CD14-positive monocyte (primary cell): Measurements from ENCODE around the gene APOC3. TPM values are rescaled to one million over a fixed set of nuclear protein-coding genes. Genes with fewer than 3 reads are reported as not detected.

Experiments
- DNase-seq, 3 donors: peaks; one replicate each; pipeline ENCODE4 v3.0.0-alpha.2; 2011 to 2022
- H2AFZ ChIP-seq: 2 replicates; pipeline ENCODE4 v1.6.0; 2012; ENCODE audit warnings: mild to moderate bottlenecking, low read depth, low read length, inconsistent platforms; ENCODE audit not compliant: insufficient read depth, poor library complexity, severe bottlenecking
- H3K27ac ChIP-seq, 2 donors: 1 replicate in 1 of 2; 2 replicates in 1 of 2; pipeline ENCODE4 v1.5.1; 2012 to 2013; ENCODE audit warnings: low read length in 2 of 2, control low read depth in 1 of 2, inconsistent platforms in 1 of 2, low read depth in 1 of 2, mild to moderate bottlenecking in 1 of 2
- H3K27me3 ChIP-seq, 2 donors: one replicate each; pipeline versions ENCODE4 v1.6.0 to v1.6.1; 2011 to 2013; ENCODE audit warnings: low read length in 2 of 2; ENCODE audit not compliant: control insufficient read depth in 2 of 2, insufficient read depth in 2 of 2
- H3K36me3 ChIP-seq, 2 donors: replicated peaks in 1 of 2; 1 replicate in 1 of 2; 2 replicates in 1 of 2; pipeline versions ENCODE4 v1.5.1 to v1.6.1; 2012 to 2013; ENCODE audit warnings: low read length in 2 of 2, control low read depth in 1 of 2, inconsistent platforms in 1 of 2, mild to moderate bottlenecking in 1 of 2; ENCODE audit not compliant: insufficient read depth in 2 of 2, control insufficient read depth in 1 of 2
- H3K4me1 ChIP-seq, 2 donors: 1 replicate in 1 of 2; 2 replicates in 1 of 2; pipeline versions ENCODE4 v1.5.1 to v1.6.1; 2012 to 2013; ENCODE audit warnings: low read length in 2 of 2, control low read depth in 1 of 2, inconsistent platforms in 1 of 2, mild to moderate bottlenecking in 1 of 2, moderate library complexity in 1 of 2; ENCODE audit not compliant: insufficient read depth in 2 of 2, control insufficient read depth in 1 of 2
- H3K4me2 ChIP-seq: replicated peaks from 2 replicates; pipeline ENCODE3; 2012; ENCODE audit warnings: low read length, moderate library complexity, mild to moderate bottlenecking; ENCODE audit not compliant: poor library complexity, severe bottlenecking; ENCODE audit errors: extremely low read depth
- H3K4me3 ChIP-seq, 3 experiments: fragments of 200-600 bp in 1 of 3; sonication (generic) in 1 of 3; replicated peaks in 1 of 3; 1 replicate in 2 of 3; 2 replicates in 1 of 3; pipeline ENCODE4 v1.5.1; 2011 to 2013; ENCODE audit warnings: low read length in 3 of 3, mild to moderate bottlenecking in 3 of 3, control low read depth in 2 of 3, low read depth in 2 of 3, inconsistent platforms in 1 of 3, moderate library complexity in 1 of 3
- H3K79me2 ChIP-seq: 2 replicates; pipeline ENCODE4 v1.6.0; 2012; ENCODE audit warnings: mild to moderate bottlenecking, control low read depth, inconsistent platforms, low read length, moderate library complexity; ENCODE audit not compliant: insufficient read depth
- H3K9ac ChIP-seq: 2 replicates; pipeline ENCODE4 v1.6.0; 2017; ENCODE audit warnings: low read length, mild to moderate bottlenecking; ENCODE audit not compliant: insufficient read depth, poor library complexity, severe bottlenecking
- H3K9me3 ChIP-seq, 2 donors: replicated peaks in 1 of 2; 1 replicate in 1 of 2; 2 replicates in 1 of 2; pipeline versions ENCODE4 v1.5.1 to v1.6.1; 2012 to 2013; ENCODE audit warnings: low read length in 2 of 2, control low read depth in 1 of 2; ENCODE audit not compliant: control insufficient read depth in 1 of 2, insufficient read depth in 1 of 2
- H4K20me1 ChIP-seq: 2 replicates; pipeline ENCODE4 v1.6.0; 2012; ENCODE audit warnings: mild to moderate bottlenecking, low read length, control low read depth, moderate library complexity; ENCODE audit not compliant: insufficient read depth
- H3K27ac Mint-ChIP-seq, 7 donors: one replicate each; pipeline ENCODE4 v1.8.0; 2020; ENCODE audit warnings: mild to moderate bottlenecking in 7 of 7, mixed read lengths in 7 of 7, moderate library complexity in 6 of 7, inconsistent platforms in 2 of 7
- H3K27me3 Mint-ChIP-seq, 3 donors: one replicate each; pipeline ENCODE4 v1.8.0; 2021 to 2022; ENCODE audit warnings: low read depth in 3 of 3, mild to moderate bottlenecking in 3 of 3, mixed read lengths in 3 of 3, moderate library complexity in 3 of 3, inconsistent platforms in 1 of 3
- H3K36me3 Mint-ChIP-seq, 2 donors: one replicate each; pipeline ENCODE4 v1.8.0; 2020; ENCODE audit warnings: mixed read lengths in 2 of 2, inconsistent platforms in 1 of 2, mild to moderate bottlenecking in 1 of 2
- H3K4me1 Mint-ChIP-seq: one replicate; pipeline ENCODE4 v1.8.0; 2020; ENCODE audit warnings: mild to moderate bottlenecking, mixed read lengths
- H3K4me3 Mint-ChIP-seq, 2 donors: one replicate each; pipeline ENCODE4 v1.8.0; 2020; ENCODE audit warnings: mild to moderate bottlenecking in 2 of 2, mixed read lengths in 2 of 2, moderate library complexity in 1 of 2
- H3K9me3 Mint-ChIP-seq, 7 donors: one replicate each; pipeline ENCODE4 v1.8.0; 2020 to 2022; ENCODE audit warnings: mixed read lengths in 7 of 7, mild to moderate bottlenecking in 6 of 7, moderate library complexity in 6 of 7, inconsistent platforms in 2 of 7
- WGBS: methylation state at CpG from one replicate; pipeline ENCODE4 v1.1.5; 2013; ENCODE audit warnings: missing lambda C conversion rate; ENCODE audit not compliant: insufficient coverage; 5-methylcytosine and 5-hydroxymethylcytosine counted together
- intact Hi-C, 2 donors: fragments of 100-400 bp; cut with micrococcal nuclease; formaldehyde crosslinking; loops; one replicate each; pipeline versions ENCODE4 v1.15.0 to v1.15.1; 2023
- polyA plus RNA-seq, 3 donors: library from polyadenylated mRNA; depleted of rRNA in 1 of 3; unstranded in 2 of 3; stranded (reverse) in 1 of 3; fragments of 300-500 nt in 2 of 3; fragments of >200 nt in 1 of 3; fragmentation: Illumina TruSeq in 2 of 3; gene quantifications; 1 replicate in 2 of 3; 2 replicates in 1 of 3; pipeline ENCODE4 v1.2.3, GENCODE V29; 2012 to 2021
- TF ChIP-seq, protein P1 (sequence below): fragments of 200-600 bp; IDR thresholded peaks from one replicate; pipeline ENCODE4 v1.8.0; 2022; ENCODE audit warnings: antibody characterized with exemption, mild to moderate bottlenecking

APOC3 gene
- polyA plus RNA-seq, 3 donors = not detected

DNA sequence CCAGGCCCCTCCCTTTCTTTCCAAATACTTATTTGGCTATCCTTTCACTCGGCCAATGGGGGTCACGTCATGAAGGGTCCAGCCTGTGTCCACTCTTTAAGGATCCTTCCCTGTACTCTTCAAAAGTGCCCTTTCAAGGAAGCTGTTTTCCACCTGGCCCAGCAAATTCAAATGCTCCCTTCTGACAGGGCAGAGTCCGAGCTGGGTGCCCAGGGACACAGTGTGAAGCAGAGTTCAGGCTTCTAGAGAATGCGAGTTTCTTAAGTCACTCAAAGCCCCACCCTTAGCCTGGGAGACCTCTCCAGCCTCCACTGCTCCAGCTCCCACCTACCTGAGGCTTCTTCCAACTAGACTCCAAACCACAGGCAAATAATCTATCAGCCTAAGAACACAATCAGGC lies 13.2 kb downstream of the APOC3 start:
- Histone ChIP-seq H3K9ac (no peak overlapping the region), H3K4me2 (no peak overlapping the region), H3K4me3 (no peak overlapping the region), H3K36me3 (peaks cover 44 to 49% of the 10 kb centered on the region in 2 donors), H3K27ac (no peak overlapping the region), H3K4me1 (no peaks in the 10 kb centered on the region), H2AFZ (no peak overlapping the region), H3K9me3 (no peaks in the 10 kb centered on the region), H3K79me2 (no peaks in the 10 kb centered on the region), H3K27me3 (no peaks in the 10 kb centered on the region), H4K20me1 (peaks cover 9% of the 10 kb centered on the region)
- H3K27me3 Mint-ChIP-seq = no peaks in the 10 kb centered on the region
- H3K9me3 Mint-ChIP-seq = peaks cover 0 to 3% (median 0%) of the 10 kb centered on the region in 7 donors
- WGBS = 94% methylated on average over 4 of the region's 4 CpGs
- TF ChIP-seq, protein P1, sequence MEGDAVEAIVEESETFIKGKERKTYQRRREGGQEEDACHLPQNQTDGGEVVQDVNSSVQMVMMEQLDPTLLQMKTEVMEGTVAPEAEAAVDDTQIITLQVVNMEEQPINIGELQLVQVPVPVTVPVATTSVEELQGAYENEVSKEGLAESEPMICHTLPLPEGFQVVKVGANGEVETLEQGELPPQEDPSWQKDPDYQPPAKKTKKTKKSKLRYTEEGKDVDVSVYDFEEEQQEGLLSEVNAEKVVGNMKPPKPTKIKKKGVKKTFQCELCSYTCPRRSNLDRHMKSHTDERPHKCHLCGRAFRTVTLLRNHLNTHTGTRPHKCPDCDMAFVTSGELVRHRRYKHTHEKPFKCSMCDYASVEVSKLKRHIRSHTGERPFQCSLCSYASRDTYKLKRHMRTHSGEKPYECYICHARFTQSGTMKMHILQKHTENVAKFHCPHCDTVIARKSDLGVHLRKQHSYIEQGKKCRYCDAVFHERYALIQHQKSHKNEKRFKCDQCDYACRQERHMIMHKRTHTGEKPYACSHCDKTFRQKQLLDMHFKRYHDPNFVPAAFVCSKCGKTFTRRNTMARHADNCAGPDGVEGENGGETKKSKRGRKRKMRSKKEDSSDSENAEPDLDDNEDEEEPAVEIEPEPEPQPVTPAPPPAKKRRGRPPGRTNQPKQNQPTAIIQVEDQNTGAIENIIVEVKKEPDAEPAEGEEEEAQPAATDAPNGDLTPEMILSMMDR = no peak
- DNase-seq = no peak
- no peak overlapping the region for H3K27ac Mint-ChIP-seq
- peaks cover 46 to 47% of the 10 kb centered on the region in 2 donors for H3K36me3 Mint-ChIP-seq
- H3K4me1 Mint-ChIP-seq = no peaks in the 10 kb centered on the region
- H3K4me3 Mint-ChIP-seq = no peak overlapping the region
- intact Hi-C loops = no loop called here

DNA sequence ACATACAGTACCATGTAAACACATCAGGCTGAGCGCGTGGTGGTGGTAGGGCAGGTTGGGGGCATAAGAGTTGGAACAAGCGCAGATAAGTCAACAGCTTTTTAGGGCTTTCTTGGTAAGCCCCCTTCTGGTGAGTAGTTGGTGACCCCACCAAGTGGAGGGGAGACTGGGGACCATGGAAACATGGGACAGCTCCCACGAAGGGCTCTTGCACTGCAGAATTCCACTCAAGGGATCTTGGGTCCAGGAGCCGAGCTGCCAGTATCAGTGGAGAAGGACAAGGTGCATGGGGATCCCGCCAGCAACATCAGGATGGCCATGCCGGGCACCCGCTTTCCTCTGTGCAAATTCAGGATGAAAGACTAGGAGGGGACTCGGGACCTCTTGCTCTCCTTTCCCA lies 14.0 kb downstream of the APOC3 start:
- no peak for DNase-seq
- Mint-ChIP-seq H3K9me3 (peaks cover 0 to 3% (median 0%) of the 10 kb centered on the region in 7 donors), H3K4me1 (no peaks in the 10 kb centered on the region), H3K27me3 (no peaks in the 10 kb centered on the region), H3K36me3 (peaks cover 51 to 54% of the 10 kb centered on the region in 2 donors), H3K4me3 (no peak overlapping the region), H3K27ac (peak overlapping the region in 2 of 7 donors; percentile 25 to 68)
- TF ChIP-seq, protein P1 = no peak
- intact Hi-C loops = no loop called here
- no peaks in the 10 kb centered on the region for H3K4me1 ChIP-seq
- peaks cover 9% of the 10 kb centered on the region for H4K20me1 ChIP-seq
- H3K79me2 ChIP-seq = no peaks in the 10 kb centered on the region
- no peak overlapping the region for H2AFZ ChIP-seq
- H3K27ac ChIP-seq = no peak overlapping the region
- 100% methylated on average over 6 of the region's 9 CpGs for WGBS
- no peaks in the 10 kb centered on the region for H3K27me3 ChIP-seq
- no peak overlapping the region for H3K4me2 ChIP-seq
- no peak overlapping the region for H3K9ac ChIP-seq
- H3K36me3 ChIP-seq = peaks cover 48 to 56% of the 10 kb centered on the region in 2 donors
- H3K9me3 ChIP-seq = no peaks in the 10 kb centered on the region
- no peak overlapping the region for H3K4me3 ChIP-seq
